DMS53 (cell line): Measurements from ENCODE around the gene NEB.
"Not testable (repeated sequence)": the region's sequence is repeated elsewhere in the genome, so short reads cannot be mapped to it uniquely, and the experiment has no call there.

Experiments
- DNase-seq: peaks from one replicate; lab custom pipeline; 2025; lab: John Stamatoyannopoulos, UW

NEB gene

DNA sequence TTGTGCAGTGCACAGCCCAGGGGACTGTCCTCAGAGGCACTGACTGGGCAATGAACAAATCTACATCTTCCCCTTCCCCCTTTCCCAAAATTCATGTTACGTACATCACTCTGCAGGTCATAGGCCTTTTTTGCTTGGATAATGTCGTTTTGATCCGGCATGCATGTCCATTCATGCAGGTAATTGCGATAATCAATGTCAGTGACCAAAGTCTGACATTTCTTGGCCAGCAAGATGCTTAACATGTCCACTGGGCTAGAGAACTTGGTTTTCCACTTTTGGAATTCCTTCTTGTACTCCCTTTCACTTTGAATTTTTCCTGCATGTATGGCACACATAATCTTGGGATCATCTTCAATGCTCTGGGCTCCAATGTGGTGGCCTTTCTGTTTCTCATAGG lies 124.6 kb downstream of the NEB start:
- DNase-seq: no peak

DNA sequence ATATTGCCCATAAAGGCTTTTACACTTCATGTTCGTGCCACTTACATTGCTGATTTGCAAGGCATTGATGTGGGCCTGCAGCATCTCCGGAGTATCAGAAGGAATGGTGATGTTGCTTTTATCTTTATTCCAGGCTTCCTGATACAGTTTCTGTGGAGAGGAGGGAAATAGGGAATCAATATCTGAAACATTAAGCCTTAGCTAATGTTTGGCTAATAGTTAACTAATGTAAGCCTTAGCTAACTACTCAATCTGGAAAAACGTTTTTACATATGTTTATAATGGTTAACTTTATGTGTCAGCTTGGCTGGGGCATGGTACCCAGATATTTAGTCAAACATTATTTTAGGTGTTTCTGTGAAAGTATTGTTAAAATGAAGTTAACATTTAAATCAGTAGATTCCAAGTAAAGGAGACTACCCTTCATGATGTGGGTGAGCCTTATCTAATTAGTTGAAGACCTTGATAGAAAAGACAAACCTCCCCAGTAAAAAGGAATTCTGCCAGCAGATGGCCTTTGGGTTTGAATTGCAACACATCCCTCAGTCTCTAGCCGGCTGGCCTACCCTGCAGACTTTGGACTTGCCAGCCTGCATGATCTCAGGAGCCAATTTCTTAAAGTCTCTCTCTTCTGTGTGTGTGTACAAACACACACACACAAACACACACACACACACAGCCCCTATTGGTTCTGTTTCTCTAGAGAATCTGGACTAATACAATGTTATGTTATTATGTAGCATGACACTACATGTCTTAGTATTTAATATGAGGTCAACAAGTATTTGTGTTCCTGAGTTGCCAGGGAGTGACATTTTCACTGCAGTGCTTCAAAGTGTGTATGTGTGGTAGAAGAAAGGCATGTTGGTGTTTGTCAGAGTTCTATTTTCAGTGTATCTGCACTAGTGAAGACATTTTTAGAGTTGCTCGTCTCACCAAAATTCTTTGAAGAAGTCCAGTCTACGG lies 126.5 kb downstream of the NEB start:
- not testable (repeated sequence) for DNase-seq

GRCh38 chr2:151603530-151603929 lies 130.7 kb downstream of the NEB start:
- DNase-seq: not testable (repeated sequence)

DNA sequence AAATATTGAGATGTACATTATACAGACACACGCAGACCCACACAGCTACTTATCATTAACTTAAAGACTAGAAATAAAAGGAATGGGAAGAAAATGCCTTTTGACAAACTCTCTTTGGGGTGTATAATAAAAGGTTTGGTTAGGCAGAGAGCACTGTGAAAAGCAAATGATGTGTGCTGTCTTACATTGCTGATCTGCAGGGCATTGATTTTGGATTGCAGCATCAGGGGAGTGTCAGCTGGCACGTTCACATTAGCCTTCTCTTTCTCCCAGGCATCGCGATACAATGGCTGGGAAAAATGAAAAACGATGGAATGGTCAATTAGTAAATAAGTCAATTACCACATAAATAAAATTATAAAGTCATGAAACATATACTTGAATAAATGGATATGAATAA lies 131.9 kb downstream of the NEB start:
- not testable (repeated sequence) for DNase-seq

DNA sequence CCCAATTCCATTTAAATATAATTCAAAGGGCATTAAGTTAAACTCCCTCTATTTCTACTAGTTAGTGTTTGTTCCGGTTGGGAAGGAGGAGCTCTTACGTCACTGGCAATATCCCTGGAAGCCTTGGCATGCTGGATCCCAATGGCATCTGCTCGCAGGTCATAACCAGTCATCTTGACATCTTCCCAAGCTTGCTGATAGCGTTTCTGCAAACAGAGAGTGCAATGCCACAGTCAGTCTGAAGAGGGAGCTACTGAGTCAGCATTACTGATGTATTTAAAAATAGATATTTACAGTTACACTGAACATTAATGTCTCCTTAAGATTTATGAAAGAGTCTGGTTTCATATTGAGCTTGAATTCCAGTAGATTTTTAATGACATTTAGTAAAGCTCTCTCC lies 132.5 kb downstream of the NEB start:
- DNase-seq: not testable (repeated sequence)

DNA sequence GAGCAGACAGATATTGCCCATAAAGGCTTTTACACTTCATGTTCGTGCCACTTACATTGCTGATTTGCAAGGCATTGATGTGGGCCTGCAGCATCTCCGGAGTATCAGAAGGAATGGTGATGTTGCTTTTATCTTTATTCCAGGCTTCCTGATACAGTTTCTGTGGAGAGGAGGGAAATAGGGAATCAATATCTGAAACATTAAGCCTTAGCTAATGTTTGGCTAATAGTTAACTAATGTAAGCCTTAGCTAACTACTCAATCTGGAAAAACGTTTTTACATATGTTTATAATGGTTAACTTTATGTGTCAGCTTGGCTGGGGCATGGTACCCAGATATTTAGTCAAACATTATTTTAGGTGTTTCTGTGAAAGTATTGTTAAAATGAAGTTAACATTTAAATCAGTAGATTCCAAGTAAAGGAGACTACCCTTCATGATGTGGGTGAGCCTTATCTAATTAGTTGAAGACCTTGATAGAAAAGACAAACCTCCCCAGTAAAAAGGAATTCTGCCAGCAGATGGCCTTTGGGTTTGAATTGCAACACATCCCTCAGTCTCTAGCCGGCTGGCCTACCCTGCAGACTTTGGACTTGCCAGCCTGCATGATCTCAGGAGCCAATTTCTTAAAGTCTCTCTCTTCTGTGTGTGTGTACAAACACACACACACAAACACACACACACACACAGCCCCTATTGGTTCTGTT lies 137.2 kb downstream of the NEB start:
- not testable (repeated sequence) for DNase-seq

DNA sequence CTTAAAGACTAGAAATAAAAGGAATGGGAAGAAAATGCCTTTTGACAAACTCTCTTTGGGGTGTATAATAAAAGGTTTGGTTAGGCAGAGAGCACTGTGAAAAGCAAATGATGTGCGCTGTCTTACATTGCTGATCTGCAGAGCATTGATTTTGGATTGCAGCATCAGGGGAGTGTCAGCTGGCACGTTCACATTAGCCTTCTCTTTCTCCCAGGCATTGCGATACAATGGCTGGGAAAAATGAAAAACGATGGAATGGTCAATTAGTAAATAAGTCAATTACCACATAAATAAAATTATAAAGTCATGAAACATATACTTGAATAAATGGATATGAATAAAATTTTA lies 142.4 kb downstream of the NEB start:
- DNase-seq: not testable (repeated sequence)

DNA sequence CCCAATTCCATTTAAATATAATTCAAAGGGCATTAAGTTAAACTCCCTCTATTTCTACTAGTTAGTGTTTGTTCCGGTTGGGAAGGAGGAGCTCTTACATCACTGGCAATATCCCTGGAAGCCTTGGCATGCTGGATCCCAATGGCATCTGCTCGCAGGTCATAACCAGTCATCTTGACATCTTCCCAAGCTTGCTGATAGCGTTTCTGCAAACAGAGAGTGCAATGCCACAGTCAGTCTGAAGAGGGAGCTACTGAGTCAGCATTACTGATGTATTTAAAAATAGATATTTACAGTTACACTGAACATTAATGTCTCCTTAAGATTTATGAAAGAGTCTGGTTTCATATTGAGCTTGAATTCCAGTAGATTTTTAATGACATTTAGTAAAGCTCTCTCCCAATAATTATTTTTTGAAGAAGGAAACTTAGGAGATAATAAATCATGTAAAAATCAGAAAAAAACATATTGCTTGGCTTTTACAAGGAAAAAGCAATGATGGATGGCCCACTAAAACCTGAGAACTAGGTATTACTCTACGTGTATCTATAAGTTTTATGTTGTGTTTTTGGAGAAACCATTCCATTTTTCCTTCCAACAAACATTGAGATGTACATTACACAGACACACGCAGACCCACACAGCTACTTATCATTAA lies 142.9 kb downstream of the NEB start:
- DNase-seq: not testable (repeated sequence)

DNA sequence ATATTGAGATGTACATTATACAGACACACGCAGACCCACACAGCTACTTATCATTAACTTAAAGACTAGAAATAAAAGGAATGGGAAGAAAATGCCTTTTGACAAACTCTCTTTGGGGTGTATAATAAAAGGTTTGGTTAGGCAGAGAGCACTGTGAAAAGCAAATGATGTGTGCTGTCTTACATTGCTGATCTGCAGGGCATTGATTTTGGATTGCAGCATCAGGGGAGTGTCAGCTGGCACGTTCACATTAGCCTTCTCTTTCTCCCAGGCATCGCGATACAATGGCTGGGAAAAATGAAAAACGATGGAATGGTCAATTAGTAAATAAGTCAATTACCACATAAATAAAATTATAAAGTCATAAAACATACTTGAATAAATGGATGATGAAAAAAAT lies 153.0 kb downstream of the NEB start:
- DNase-seq: not testable (repeated sequence)

DNA sequence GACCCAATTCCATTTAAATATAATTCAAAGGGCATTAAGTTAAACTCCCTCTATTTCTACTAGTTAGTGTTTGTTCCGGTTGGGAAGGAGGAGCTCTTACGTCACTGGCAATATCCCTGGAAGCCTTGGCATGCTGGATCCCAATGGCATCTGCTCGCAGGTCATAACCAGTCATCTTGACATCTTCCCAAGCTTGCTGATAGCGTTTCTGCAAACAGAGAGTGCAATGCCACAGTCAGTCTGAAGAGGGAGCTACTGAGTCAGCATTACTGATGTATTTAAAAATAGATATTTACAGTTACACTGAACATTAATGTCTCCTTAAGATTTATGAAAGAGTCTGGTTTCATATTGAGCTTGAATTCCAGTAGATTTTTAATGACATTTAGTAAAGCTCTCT lies 153.6 kb downstream of the NEB start:
- not testable (repeated sequence) for DNase-seq

DNA sequence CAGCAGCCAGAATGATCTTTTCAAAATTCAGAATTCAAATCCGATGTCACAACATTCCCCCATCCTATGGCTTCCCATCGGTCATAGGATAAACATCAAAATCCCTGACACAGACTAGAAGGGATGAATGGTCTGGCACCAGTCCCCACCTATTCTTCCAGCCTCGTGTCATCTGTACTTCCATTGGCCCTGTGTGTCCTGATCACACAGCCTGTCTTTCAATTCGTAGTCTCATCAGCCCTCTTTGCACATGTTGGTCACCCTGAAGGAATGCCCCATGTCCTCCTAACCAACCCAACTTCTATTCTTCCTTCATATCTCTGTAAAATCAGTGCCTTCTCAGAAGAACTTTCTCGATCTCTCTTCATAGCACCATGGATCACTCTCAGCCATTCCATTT lies 157.2 kb downstream of the NEB start:
- DNase-seq: no peak

DNA sequence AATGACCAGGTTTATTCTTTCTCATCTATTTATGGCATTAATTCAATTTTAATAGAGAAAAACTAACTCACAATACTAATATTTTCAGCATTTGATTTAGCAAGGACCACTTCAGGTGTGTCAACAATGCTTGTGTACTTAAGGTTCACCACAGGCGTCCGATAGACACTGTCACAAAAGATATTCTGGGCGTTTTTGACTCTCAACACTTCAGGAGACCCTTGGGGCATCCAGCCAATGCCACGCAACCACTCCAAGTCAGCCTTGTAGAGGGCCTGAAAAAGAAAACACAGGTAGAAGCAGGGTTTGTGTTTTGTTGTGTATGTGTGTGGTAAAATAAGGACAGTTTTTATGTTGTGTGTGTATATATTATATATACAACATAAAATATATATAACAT lies 158.2 kb downstream of the NEB start:
- peak; percentile 80 for DNase-seq

DNA sequence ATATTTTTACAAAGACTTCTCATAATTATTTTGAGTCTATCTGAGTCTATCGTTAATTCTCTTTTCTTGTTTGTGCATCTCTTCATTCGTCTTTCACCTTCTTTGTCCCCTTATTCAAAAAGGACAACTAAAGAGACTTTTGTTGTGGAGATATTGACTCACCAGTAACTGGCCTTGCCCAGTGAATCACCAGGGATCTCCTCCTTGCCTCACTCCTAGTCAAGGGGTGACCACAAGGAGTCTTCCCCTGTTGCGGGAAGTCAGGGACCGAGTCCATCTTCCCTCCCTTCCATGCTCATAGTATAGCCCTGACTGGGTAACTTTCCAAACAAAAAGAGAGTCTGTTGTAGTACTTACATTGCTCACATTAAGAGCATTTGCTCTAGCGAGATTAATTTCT lies 158.9 kb downstream of the NEB start:
- no peak for DNase-seq

- no peak for DNase-seq
These were observed 164.1 kb downstream of the NEB start for GRCh38 chr2:151570191-151570590.

GRCh38 chr2:151569167-151569566 lies 165.1 kb downstream of the NEB start:
- DNase-seq: no peak

GRCh38 chr2:151568501-151568900 lies 165.8 kb downstream of the NEB start:
- DNase-seq: no peak

DNA sequence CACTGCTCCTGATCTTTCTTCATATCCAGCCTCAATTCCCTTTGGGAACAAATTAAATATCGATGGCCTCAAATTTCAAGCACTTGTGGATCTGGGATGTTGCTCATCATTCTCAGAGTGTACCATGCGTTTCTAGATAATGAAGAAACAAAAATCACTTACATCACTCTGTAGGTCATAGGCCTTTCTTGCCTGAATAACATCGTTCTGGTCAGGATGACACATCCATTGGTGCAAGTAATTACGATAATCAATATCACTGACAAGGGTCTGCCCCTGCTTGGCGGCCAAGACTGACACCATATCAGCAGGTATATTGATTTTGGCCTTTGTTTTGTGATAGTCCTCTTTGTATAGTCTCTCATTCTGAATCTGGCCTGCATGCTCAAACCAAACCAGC lies 167.3 kb downstream of the NEB start:
- no peak for DNase-seq

DNA sequence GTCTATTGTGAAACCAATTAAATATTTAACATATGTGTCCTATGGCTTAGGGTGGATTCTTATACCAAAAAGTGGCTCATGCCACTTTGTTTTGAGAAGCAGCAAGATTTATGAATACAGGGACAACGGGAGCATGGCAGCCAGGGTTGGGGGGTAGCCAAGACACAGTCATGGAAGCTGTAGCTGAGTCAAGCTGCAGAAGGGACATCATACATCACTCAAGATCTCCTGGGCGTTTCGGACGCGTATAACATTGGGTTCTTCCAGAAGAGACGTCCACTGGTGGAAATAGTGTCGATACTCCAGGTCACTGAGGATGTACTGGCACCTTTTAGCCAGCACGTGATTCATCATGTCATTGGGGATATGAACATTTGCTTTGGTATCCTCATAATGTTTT lies 171.9 kb downstream of the NEB start:
- DNase-seq: no peak

DNA sequence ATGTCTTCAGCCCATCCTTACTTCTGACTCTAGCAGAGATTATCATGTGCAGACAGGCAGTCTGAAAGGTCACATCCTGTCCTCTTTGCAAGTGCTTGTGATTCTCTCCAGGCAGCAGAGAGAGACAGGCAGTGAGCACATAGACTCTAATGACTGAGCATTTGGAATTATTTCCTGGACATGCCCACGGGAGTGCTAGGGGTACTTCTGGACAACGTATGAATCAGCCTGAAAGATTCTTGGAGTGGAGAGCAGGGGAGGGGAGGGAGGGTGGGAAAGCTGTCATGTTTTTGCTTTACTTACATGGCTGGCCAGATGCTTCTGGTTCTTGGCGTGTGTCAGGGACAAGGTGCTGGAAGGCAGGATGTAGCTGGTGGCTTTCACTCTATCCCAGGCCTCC lies 174.0 kb downstream of the NEB start:
- peak; percentile 31 for DNase-seq

DNA sequence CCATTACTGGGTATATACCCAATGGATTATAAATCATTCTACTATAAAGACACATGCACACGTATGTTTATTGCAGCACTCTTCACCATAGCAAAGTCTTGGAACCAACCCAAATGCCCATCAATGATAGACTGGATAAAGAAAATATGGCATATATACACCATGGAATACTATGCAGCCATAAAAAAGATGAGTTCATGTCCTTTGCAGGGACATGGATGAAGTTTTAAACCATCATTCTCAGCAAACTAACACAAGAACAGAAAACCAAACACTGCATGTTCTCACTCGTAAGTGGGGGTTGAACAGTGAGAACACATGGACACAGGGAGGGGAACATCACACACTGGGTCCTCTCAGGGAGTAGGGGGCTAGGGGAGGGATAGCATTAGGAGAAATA lies 174.8 kb downstream of the NEB start:
- not testable (repeated sequence) for DNase-seq

- not testable (repeated sequence) for DNase-seq
These were observed 176.4 kb downstream of the NEB start for GRCh38 chr2:151557883-151558282.

GRCh38 chr2:151556121-151556520 lies 178.2 kb downstream of the NEB start:
- no peak for DNase-seq

- DNase-seq: no peak
These were observed 182.0 kb downstream of the NEB start for GRCh38 chr2:151552287-151552686.
